Suprapubic skin (tissue), 4 donors: Measurements from ENCODE around the gene KCNK16. TPM values are rescaled to one million over a fixed set of nuclear protein-coding genes. Genes with fewer than 3 reads are reported as not detected.

Source experiments
- DNase-seq, 2 donors: peaks; one replicate each; pipeline ENCODE4 v3.0.0-alpha.2; 2019; ENCODE audit warnings: low spot score in 2 of 2
- H3K27ac ChIP-seq: fragments of 200-600 bp; sonication (generic); one replicate; pipeline ENCODE4 v1.5.1; 2019
- H3K27me3 ChIP-seq: fragments of 200-600 bp; sonication (generic); one replicate; pipeline ENCODE4 v1.5.1; 2019
- H3K36me3 ChIP-seq: fragments of 200-600 bp; sonication (generic); one replicate; pipeline ENCODE4 v1.5.1; 2019
- H3K4me1 ChIP-seq: fragments of 200-600 bp; sonication (generic); one replicate; pipeline ENCODE4 v1.5.1; 2019
- H3K4me3 ChIP-seq: fragments of 200-600 bp; sonication (generic); one replicate; pipeline ENCODE4 v1.5.1; 2019; ENCODE audit warnings: mild to moderate bottlenecking
- H3K9me3 ChIP-seq: fragments of 200-600 bp; sonication (generic); one replicate; pipeline ENCODE4 v1.5.1; 2019
- EP300 ChIP-seq: sonication (generic); formaldehyde crosslinking; IDR thresholded peaks from one replicate; pipeline ENCODE4 v1.6.1; 2017; ENCODE audit warnings: antibody characterized with exemption
- POLR2A ChIP-seq, 2 donors: fragments of 450-650 bp; IDR thresholded peaks; one replicate each; pipeline ENCODE4 v1.6.1; 2017; ENCODE audit warnings: antibody characterized with exemption in 2 of 2, mild to moderate bottlenecking in 2 of 2, moderate library complexity in 2 of 2
- POLR2AphosphoS5 ChIP-seq, 3 donors: sonication (generic); formaldehyde crosslinking; IDR thresholded peaks; one replicate each; pipeline ENCODE4 v1.6.1; 2017; ENCODE audit warnings: antibody characterized with exemption in 3 of 3
- WGBS: methylation state at CpG from one replicate; pipeline ENCODE4 v1.1.5; 2018; 5-methylcytosine and 5-hydroxymethylcytosine counted together
- total RNA-seq, 4 donors: library from RNA; depleted of rRNA; stranded (reverse); fragments of >200 nt; gene quantifications; one replicate each; pipeline ENCODE4 v1.1.0, GENCODE V29; 2016
- TF ChIP-seq, protein P1 (sequence below), 2 donors: fragments of 200-600 bp in 1 of 2; fragments of 450-650 bp in 1 of 2; sonication (generic) in 1 of 2; IDR thresholded peaks; one replicate each; pipeline ENCODE4 v1.5.1; 2016 to 2019; ENCODE audit warnings: antibody characterized with exemption in 2 of 2, mild to moderate bottlenecking in 1 of 2, moderate library complexity in 1 of 2

KCNK16 gene
- total RNA-seq, 4 donors from 2014 or later, result not detected

DNA sequence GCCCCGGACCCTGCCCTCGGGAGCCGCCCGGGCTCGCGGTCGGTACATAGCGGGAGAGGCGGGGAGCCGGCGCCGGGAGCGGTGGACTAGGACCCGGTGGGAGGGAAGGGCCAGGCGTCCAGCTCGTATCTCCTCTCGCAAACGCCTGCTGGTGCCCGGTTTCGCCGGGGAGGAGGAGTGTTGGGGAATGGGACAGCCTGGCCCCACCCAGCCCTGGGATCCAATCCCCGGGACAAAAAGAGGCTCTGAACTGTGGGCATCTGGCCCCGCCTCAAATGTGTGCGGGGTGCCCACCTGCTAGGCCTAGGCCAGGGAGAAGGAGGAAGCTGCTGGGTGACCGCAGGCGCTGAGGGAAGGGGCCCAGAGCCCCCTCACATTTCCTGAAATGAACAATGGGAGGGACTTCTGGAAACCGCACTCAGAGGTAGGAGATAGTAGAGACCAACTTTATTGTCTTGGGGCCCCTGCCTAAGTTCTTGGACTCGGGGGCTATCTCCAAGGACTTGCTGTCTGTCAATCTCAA, 8.2 kb downstream of the KCNK16 start, which contains the start of gene KCNK17:
Gene KCNK17 (minus strand): TSS at position 147 of the 523 bp plus-strand sequence. CDS start 99 bp downstream, at position 48.
- TF ChIP-seq EP300 (no peak), POLR2A (IDR thresholded peaks at IDR 0.05) (no peak), POLR2AphosphoS5 (IDR thresholded peaks at IDR 0.05) (no peak)
- TF ChIP-seq, protein P1, sequence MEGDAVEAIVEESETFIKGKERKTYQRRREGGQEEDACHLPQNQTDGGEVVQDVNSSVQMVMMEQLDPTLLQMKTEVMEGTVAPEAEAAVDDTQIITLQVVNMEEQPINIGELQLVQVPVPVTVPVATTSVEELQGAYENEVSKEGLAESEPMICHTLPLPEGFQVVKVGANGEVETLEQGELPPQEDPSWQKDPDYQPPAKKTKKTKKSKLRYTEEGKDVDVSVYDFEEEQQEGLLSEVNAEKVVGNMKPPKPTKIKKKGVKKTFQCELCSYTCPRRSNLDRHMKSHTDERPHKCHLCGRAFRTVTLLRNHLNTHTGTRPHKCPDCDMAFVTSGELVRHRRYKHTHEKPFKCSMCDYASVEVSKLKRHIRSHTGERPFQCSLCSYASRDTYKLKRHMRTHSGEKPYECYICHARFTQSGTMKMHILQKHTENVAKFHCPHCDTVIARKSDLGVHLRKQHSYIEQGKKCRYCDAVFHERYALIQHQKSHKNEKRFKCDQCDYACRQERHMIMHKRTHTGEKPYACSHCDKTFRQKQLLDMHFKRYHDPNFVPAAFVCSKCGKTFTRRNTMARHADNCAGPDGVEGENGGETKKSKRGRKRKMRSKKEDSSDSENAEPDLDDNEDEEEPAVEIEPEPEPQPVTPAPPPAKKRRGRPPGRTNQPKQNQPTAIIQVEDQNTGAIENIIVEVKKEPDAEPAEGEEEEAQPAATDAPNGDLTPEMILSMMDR (IDR thresholded peaks at IDR 0.05), result no peak
- 24% methylated on average over 15 of the region's 28 CpGs for WGBS
- Histone ChIP-seq H3K27ac (no peak within 1 kb of the TSS), H3K4me3 (peak within 1 kb of the TSS; percentile 35), H3K27me3 (peaks cover 66% of the 10 kb centered on the region), H3K4me1 (peaks cover 12% of the 10 kb centered on the region), H3K9me3 (no peaks in the 10 kb centered on the region), H3K36me3 (no peaks in the 10 kb centered on the region)
- no peak for DNase-seq

DNA sequence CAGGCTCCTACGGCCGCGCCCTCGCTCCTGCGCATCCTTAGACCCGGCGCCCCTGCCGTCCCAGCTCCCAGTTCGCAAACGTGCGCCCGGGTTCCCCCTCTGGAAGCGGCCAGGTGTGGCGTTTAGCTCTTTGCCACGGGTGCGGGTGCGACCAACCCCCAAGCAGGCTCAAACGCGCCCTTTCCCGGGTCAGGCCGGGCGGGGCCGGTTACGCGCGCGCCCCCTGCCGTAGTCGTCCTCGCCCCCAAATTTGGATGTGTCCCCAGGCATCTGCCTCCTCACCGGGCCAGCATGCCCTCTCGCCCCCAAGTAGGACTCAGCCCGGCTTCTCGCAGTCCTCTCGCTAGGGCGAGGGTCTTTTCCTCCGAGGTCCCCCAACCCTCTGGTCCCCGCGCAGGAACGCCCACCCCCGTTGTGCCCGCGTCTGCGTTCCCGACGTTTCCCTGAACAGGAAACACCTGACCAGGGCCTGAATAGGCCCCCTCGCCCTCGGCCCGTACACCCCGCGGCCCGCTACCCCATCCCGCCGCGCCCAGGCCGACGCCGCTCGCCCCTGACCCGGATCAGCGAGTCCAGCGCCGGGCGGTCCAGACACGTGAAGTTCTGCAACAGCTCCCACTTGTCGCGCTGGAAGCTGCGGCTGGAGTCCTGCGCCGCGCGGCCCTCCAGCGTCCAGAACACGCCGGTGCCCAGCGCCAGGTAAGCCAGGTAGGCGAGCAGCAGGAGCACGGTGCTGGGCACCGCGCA, 8.8 kb downstream of the KCNK16 start:
- Histone ChIP-seq H3K27me3 (peaks cover 66% of the 10 kb centered on the region), H3K4me3 (peak overlapping the region; percentile 35), H3K4me1 (peaks cover 12% of the 10 kb centered on the region), H3K27ac (no peak overlapping the region), H3K9me3 (no peaks in the 10 kb centered on the region), H3K36me3 (no peaks in the 10 kb centered on the region)
- TF ChIP-seq EP300 (no peak), POLR2A (IDR thresholded peaks at IDR 0.05) (no peak), POLR2AphosphoS5 (IDR thresholded peaks at IDR 0.05) (no peak)
- TF ChIP-seq, protein P1 (IDR thresholded peaks at IDR 0.05), result no peak
- 0% methylated on average over 13 of the region's 80 CpGs for WGBS
- DNase-seq, result no peak

DNA sequence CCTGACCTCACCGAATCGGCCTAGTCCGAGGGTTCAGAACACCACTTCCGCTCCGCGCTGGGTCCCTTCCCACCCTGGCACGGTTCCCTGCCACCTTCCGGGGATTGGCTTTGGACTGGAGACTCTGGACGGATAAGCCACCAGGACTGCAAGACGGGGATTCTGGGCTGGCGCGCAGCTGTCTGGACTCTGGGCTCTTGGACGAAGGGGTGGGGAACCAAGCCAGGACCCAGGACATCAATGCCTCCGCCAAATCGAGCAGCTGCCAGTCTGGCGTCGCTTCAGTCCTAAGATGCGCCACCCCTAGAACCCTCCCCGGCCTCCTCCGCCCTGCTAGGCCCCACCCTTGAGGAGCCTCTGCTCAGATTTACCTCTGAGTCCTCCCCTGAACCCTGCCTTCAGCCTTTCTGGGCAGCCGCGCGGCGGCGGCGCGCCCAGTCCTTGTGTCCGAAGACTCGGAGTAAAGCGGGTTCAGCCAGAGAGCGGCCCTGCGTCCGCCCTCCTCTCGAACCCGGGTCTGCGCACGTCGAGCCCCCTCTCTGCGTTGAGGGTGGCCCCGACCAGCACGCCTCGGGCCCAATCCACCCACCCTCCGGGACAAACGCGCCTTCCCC, 9.5 kb downstream of the KCNK16 start:
- 40% methylated on average over 18 of the region's 45 CpGs for WGBS
- H3K4me3 ChIP-seq, result peak overlapping the region; percentile 35

DNA sequence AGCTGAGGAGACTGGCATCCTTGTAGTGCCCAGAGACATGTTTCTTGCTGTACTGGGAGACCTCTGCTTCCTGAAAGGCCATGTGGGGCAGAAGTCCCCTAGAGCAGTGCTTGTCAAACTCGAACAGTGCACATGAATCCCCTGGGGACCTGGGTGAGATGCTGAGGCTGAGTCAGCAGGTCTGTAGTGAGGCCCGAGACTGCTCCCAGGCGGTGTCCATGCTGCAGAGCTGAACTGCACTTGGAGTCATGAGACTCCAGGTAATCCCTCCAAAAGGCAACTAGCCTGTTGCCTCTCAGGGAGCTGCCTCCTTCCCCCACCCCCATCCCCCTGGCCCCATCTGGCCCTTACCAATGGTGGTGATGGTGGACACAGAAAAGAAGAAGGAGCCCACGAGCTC, 12.0 kb downstream of the KCNK16 start:
- no peak for DNase-seq
- no peaks in the 10 kb centered on the region for H3K36me3 ChIP-seq
- TF ChIP-seq POLR2A (IDR thresholded peaks at IDR 0.05) (no peak), POLR2AphosphoS5 (IDR thresholded peaks at IDR 0.05) (no peak), EP300 (no peak)
- TF ChIP-seq, protein P1 (IDR thresholded peaks at IDR 0.05), result no peak
- H3K9me3 ChIP-seq, result no peaks in the 10 kb centered on the region
- H3K4me3 ChIP-seq, result no peak overlapping the region
- H3K4me1 ChIP-seq, result peaks cover 12% of the 10 kb centered on the region
- peaks cover 55% of the 10 kb centered on the region for H3K27me3 ChIP-seq
- no CpG with 5 or more reads among the region's 4 CpGs for WGBS
- H3K27ac ChIP-seq, result no peak overlapping the region

More for the DNA sequence above, 9.5 kb downstream of the KCNK16 start:
- peaks cover 12% of the 10 kb centered on the region for H3K4me1 ChIP-seq
- H3K9me3 ChIP-seq, result no peaks in the 10 kb centered on the region
- H3K27ac ChIP-seq, result no peak overlapping the region
- no peaks in the 10 kb centered on the region for H3K36me3 ChIP-seq
- DNase-seq, result no peak
- peaks cover 66% of the 10 kb centered on the region for H3K27me3 ChIP-seq
- TF ChIP-seq POLR2A (IDR thresholded peaks at IDR 0.05) (no peak), EP300 (no peak), POLR2AphosphoS5 (IDR thresholded peaks at IDR 0.05) (no peak)
- TF ChIP-seq, protein P1 (IDR thresholded peaks at IDR 0.05), result no peak
